ENCODE results near the gene PEAR1. TPM values are rescaled to one million over a fixed set of nuclear protein-coding genes. Genes with fewer than 3 reads are reported as not detected.

The PEAR1 gene
- total RNA-seq, 3 donors from 2014 or later (not counting 1 experiment from before 2014, with no cell fraction given) = 0.52 to 1.4 (median 0.80) TPM

GRCh38 chr1:156863631-156864030 lies 29.9 kb upstream of the PEAR1 start:
- Mint-ChIP-seq H3K27me3 (ENCODE audit: low read depth in 2 of 2) (peaks cover 28 to 37% of the 10 kb centered on the region in 2 donors), H3K27ac (no peak overlapping the region), H3K4me3 (no peak overlapping the region), H3K4me1 (peaks cover 12 to 28% of the 10 kb centered on the region in 2 donors), H3K36me3 (no peaks in the 10 kb centered on the region), H3K9me3 (no peaks in the 10 kb centered on the region)
- Histone ChIP-seq H3K27me3 (ENCODE audit: control insufficient read depth, insufficient read depth, low read length) (peaks cover 32% of the 10 kb centered on the region), H3K27ac (ENCODE audit: low read length) (no peak overlapping the region), H3K9me3 (ENCODE audit: control insufficient read depth, insufficient read depth, low read length) (no peaks in the 10 kb centered on the region), H3K4me1 (ENCODE audit: control insufficient read depth, insufficient read depth, low read length) (peaks cover 35% of the 10 kb centered on the region), H3K36me3 (ENCODE audit: control insufficient read depth, insufficient read depth, low read length) (no peaks in the 10 kb centered on the region), H3K4me3 (ENCODE audit: low read length) (no peak overlapping the region)
- intact Hi-C loops (cut with micrococcal nuclease) = no loop called here
- ATAC-seq = no peak
- DNase-seq = no peak
- WGBS (ENCODE audit: insufficient coverage) = 88% methylated on average over 7 of the region's 7 CpGs
- no peak for TF ChIP-seq CTCF (IDR thresholded peaks at IDR 0.05)

- intact Hi-C loops (cut with micrococcal nuclease) = no loop called here
Observed at GRCh38 chr1:156864796-156865195, 28.7 kb upstream of the PEAR1 start.

GRCh38 chr1:156865258-156865657 lies 28.3 kb upstream of the PEAR1 start:
- peaks cover 4 to 15% of the 10 kb centered on the region in 2 donors for H3K4me1 Mint-ChIP-seq
- Histone ChIP-seq H3K27ac (ENCODE audit: low read length) (no peak overlapping the region), H3K4me3 (ENCODE audit: low read length) (no peak overlapping the region), H3K9me3 (ENCODE audit: control insufficient read depth, insufficient read depth, low read length) (no peaks in the 10 kb centered on the region), H3K27me3 (ENCODE audit: control insufficient read depth, insufficient read depth, low read length) (peaks cover 19% of the 10 kb centered on the region), H3K36me3 (ENCODE audit: control insufficient read depth, insufficient read depth, low read length) (no peaks in the 10 kb centered on the region), H3K4me1 (ENCODE audit: control insufficient read depth, insufficient read depth, low read length) (peaks cover 22% of the 10 kb centered on the region)
- H3K27me3 Mint-ChIP-seq (ENCODE audit: low read depth in 2 of 2) = peaks cover 24 to 29% of the 10 kb centered on the region in 2 donors
- no peak for TF ChIP-seq CTCF (IDR thresholded peaks at IDR 0.05)
- intact Hi-C loops (cut with micrococcal nuclease) = no loop called here
- 84% methylated on average over 9 of the region's 9 CpGs for WGBS (ENCODE audit: insufficient coverage)
- H3K9me3 Mint-ChIP-seq = no peaks in the 10 kb centered on the region
- no peak overlapping the region for H3K27ac Mint-ChIP-seq
- no peak for DNase-seq
- no peak for ATAC-seq
- H3K36me3 Mint-ChIP-seq = no peaks in the 10 kb centered on the region
- no peak overlapping the region for H3K4me3 Mint-ChIP-seq

More at GRCh38 chr1:156864796-156865195, 28.7 kb upstream of the PEAR1 start:
- Mint-ChIP-seq H3K4me3 (no peak overlapping the region), H3K27ac (no peak overlapping the region), H3K4me1 (peaks cover 9 to 20% of the 10 kb centered on the region in 2 donors), H3K27me3 (ENCODE audit: low read depth in 2 of 2) (peaks cover 24 to 34% of the 10 kb centered on the region in 2 donors), H3K36me3 (no peaks in the 10 kb centered on the region), H3K9me3 (no peaks in the 10 kb centered on the region)
- WGBS (ENCODE audit: insufficient coverage) = 93% methylated on average over 4 of the region's 4 CpGs
- Histone ChIP-seq H3K36me3 (ENCODE audit: control insufficient read depth, insufficient read depth, low read length) (no peaks in the 10 kb centered on the region), H3K4me1 (ENCODE audit: control insufficient read depth, insufficient read depth, low read length) (peaks cover 27% of the 10 kb centered on the region), H3K9me3 (ENCODE audit: control insufficient read depth, insufficient read depth, low read length) (no peaks in the 10 kb centered on the region), H3K27me3 (ENCODE audit: control insufficient read depth, insufficient read depth, low read length) (peaks cover 22% of the 10 kb centered on the region), H3K4me3 (ENCODE audit: low read length) (no peak overlapping the region), H3K27ac (ENCODE audit: low read length) (no peak overlapping the region)
- DNase-seq = no peak
- no peak for TF ChIP-seq CTCF (IDR thresholded peaks at IDR 0.05)
- no peak for ATAC-seq

- Mint-ChIP-seq H3K36me3 (no peaks in the 10 kb centered on the region), H3K27me3 (ENCODE audit: low read depth in 2 of 2) (peaks cover 24 to 27% of the 10 kb centered on the region in 2 donors), H3K4me3 (no peak overlapping the region), H3K4me1 (peaks cover 0 to 11% of the 10 kb centered on the region in 2 donors), H3K27ac (no peak overlapping the region), H3K9me3 (no peaks in the 10 kb centered on the region)
- peaks cover 17% of the 10 kb centered on the region for H3K27me3 ChIP-seq (ENCODE audit: control insufficient read depth, insufficient read depth, low read length)
- 94% methylated on average over 4 of the region's 4 CpGs for WGBS (ENCODE audit: insufficient coverage)
- peaks cover 18% of the 10 kb centered on the region for H3K4me1 ChIP-seq (ENCODE audit: control insufficient read depth, insufficient read depth, low read length)
- ATAC-seq = no peak
- no peak for DNase-seq
- H3K36me3 ChIP-seq (ENCODE audit: control insufficient read depth, insufficient read depth, low read length) = no peaks in the 10 kb centered on the region
- intact Hi-C loops (cut with micrococcal nuclease) = no loop called here
- no peak overlapping the region for H3K4me3 ChIP-seq (ENCODE audit: low read length)
- TF ChIP-seq CTCF (IDR thresholded peaks at IDR 0.05) = no peak
- H3K27ac ChIP-seq (ENCODE audit: low read length) = no peak overlapping the region
- no peaks in the 10 kb centered on the region for H3K9me3 ChIP-seq (ENCODE audit: control insufficient read depth, insufficient read depth, low read length)
Observed at GRCh38 chr1:156865865-156866248, 27.7 kb upstream of the PEAR1 start.
